RWPE1 (cell line): ENCODE results near the gene IGLL5.

Experiments
- CTCF ChIA-PET: fragments of 350-600 bp; sonication (Branson Sonifier 250); formaldehyde crosslinking; extraction: SDS; loops from one replicate; lab custom pipeline; 2021; lab: Yijun Ruan, JAX
- POLR2A ChIA-PET: fragments of 400-600 bp; formaldehyde crosslinking; extraction: SDS; loops from one replicate; lab custom pipeline; 2020; ENCODE audit warnings: antibody characterized with exemption; ENCODE audit not compliant: low non-redundant PET; lab: Yijun Ruan, JAX
- DNase-seq: peaks from one replicate; pipeline ENCODE4 v3.0.0; 2012; ENCODE audit warnings: low spot score
- H3K27ac ChIP-seq: fragments of 450-650 bp; 2 replicates; pipeline ENCODE4 v1.5.1; 2017
- TF ChIP-seq, protein P1 (sequence below): fragments of 450-650 bp; conservative IDR thresholded peaks from 2 replicates; pipeline ENCODE4 v1.5.1; 2017; ENCODE audit warnings: low read depth, mild to moderate bottlenecking

IGLL5 gene

DNA sequence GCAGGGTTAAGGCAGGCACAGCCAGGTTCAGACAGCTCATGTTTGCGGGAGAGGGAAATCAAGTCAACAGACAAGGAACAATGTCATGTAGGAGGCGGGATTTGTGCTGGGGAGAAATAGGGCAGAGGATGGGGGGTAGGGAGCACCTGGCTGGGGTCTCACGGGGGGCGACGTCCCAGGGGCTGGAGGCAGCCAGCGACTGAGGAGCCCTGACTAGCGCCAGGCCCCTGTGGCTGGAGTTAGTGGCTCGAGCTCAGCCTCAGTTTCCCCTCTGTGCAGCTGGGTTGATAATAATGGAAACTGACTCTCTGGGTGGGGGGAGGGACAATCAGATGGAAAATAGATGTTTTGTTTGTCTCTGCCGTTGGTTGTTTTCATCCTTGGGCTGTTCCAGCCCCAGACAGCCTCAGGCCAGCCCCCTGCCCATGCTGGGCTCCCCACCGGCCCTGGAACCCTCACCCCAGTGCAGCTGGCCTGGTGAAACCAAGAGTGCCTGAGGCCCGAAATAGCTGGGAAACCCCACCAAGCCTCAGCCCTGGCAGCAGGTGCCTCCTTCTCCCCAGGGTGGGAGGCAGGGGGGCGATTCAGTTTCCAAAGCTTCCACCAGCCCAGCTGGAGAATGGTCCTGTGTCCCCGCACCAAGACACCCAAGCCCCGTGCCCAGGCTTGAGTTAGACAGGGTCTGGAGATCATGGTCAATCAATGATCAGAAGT lies 44.1 kb downstream of the IGLL5 start:
- DNase-seq: no peak
- TF ChIP-seq, protein P1, sequence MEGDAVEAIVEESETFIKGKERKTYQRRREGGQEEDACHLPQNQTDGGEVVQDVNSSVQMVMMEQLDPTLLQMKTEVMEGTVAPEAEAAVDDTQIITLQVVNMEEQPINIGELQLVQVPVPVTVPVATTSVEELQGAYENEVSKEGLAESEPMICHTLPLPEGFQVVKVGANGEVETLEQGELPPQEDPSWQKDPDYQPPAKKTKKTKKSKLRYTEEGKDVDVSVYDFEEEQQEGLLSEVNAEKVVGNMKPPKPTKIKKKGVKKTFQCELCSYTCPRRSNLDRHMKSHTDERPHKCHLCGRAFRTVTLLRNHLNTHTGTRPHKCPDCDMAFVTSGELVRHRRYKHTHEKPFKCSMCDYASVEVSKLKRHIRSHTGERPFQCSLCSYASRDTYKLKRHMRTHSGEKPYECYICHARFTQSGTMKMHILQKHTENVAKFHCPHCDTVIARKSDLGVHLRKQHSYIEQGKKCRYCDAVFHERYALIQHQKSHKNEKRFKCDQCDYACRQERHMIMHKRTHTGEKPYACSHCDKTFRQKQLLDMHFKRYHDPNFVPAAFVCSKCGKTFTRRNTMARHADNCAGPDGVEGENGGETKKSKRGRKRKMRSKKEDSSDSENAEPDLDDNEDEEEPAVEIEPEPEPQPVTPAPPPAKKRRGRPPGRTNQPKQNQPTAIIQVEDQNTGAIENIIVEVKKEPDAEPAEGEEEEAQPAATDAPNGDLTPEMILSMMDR: no peak
- ChIA-PET POLR2A (no interaction called here), CTCF (no interaction called here)
- no peak overlapping the region for H3K27ac ChIP-seq

GRCh38 chr22:22932512-22932941 lies 44.9 kb downstream of the IGLL5 start:
- CTCF ChIA-PET: no interaction called here

GRCh38 chr22:22933100-22933806 lies 45.6 kb downstream of the IGLL5 start:
- no peak overlapping the region for H3K27ac ChIP-seq
- TF ChIP-seq, protein P1: no peak
- ChIA-PET POLR2A (no interaction called here), CTCF (no interaction called here)
- DNase-seq: no peak

More at GRCh38 chr22:22932512-22932941, 44.9 kb downstream of the IGLL5 start:
- TF ChIP-seq, protein P1: no peak
- no peak for DNase-seq
- H3K27ac ChIP-seq: no peak overlapping the region
- POLR2A ChIA-PET: no interaction called here

- TF ChIP-seq, protein P1: no peak
- POLR2A ChIA-PET: no interaction called here
- H3K27ac ChIP-seq: no peak overlapping the region
- DNase-seq: no peak
- CTCF ChIA-PET: interaction anchor here (0.9 kb wide), 1 partner anchor 21 kb away, joined by 4 read pairs; no protein-coding TSS in a partner anchor
Measured at GRCh38 chr22:22933807-22934542, 46.4 kb downstream of the IGLL5 start.

DNA sequence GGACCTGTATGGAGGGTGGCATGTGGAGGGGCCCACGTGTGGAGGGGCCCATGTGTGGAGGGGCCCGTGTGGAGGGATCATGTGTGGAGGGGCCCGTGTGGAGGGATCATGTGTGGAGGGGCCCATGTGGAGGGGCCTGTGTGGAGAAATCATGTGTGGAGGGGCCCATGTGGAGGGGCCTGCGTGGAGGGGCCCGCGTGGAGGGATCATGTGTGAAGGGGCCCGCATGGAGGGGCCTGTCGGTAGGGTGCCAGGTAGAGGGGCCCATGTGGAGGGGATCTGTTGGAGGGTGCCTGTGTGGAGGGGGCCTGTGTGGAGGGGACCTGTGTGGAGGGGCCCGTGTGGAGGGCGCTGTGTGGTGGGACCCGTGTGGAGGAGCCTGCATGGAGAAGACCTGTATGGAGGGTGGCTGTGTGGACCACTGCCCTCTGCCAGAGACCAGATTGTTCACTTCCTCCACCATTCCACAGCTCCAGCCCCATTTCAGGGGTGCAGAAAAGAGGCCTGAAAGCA lies 47.0 kb downstream of the IGLL5 start:
- ChIA-PET POLR2A (no interaction called here), CTCF (interaction anchor here (0.9 kb wide), 1 partner anchor 20 kb away, joined by 4 read pairs; no protein-coding TSS in a partner anchor)
- no peak overlapping the region for H3K27ac ChIP-seq
- DNase-seq: no peak
- TF ChIP-seq, protein P1: no peak

- ChIA-PET CTCF (no interaction called here), POLR2A (interaction anchor here (0.5 kb wide), 1 partner anchor 1078 kb away, joined by 3 read pairs; no protein-coding TSS in a partner anchor)
- no peak overlapping the region for H3K27ac ChIP-seq
- TF ChIP-seq, protein P1: no peak
- DNase-seq: no peak
Measured at GRCh38 chr22:22935056-22935545, 47.5 kb downstream of the IGLL5 start.
